HAP-1 (cell line): Measurements from ENCODE around the gene ICAM3.
A peak's percentile ranks its signal among the peaks of the same experiment; 100 is the strongest.

Experiments used
- DNase-seq, 2 experiments: peaks; one replicate each; pipeline ENCODE4 v3.0.0-alpha.2; 2016 to 2020; ENCODE audit warnings: low spot score in 2 of 2
- H3K27me3 ChIP-seq: fragments of 250-450 bp; sonication (Bioruptor Pico); 2 replicates; pipeline ENCODE4 v1.5.1; 2020; ENCODE audit warnings: low read depth, mild to moderate bottlenecking, moderate library complexity
- H3K36me3 ChIP-seq: fragments of 250-450 bp; sonication (Bioruptor Pico); replicated peaks from 2 replicates; pipeline ENCODE4 v1.5.1; 2020; ENCODE audit warnings: mild to moderate bottlenecking
- H3K4me1 ChIP-seq: fragments of 250-450 bp; sonication (Bioruptor Pico); 2 replicates; pipeline ENCODE4 v1.5.1; 2020; ENCODE audit warnings: mild to moderate bottlenecking
- H3K4me3 ChIP-seq: fragments of 250-450 bp; sonication (Bioruptor Pico); 2 replicates; pipeline ENCODE4 v1.5.1; 2020; ENCODE audit warnings: mild to moderate bottlenecking, moderate library complexity
- H3K9me3 ChIP-seq: fragments of 250-450 bp; sonication (Bioruptor Pico); 2 replicates; pipeline ENCODE4 v1.5.1; 2020; ENCODE audit warnings: mild to moderate bottlenecking, moderate library complexity
- in situ Hi-C: fragments of 300-500 bp; cut with MboI; formaldehyde crosslinking; loops from 3 replicates; pipeline ENCODE4 v1.14.3; 2020; ENCODE audit warnings: low sequenced_read_pairs, inconsistent platforms, mixed read lengths

ICAM3 gene

GRCh38 chr19:10318807-10319682 lies 20.4 kb downstream of the ICAM3 start:
- Histone ChIP-seq H3K4me3 (no peak overlapping the region), H3K9me3 (no peaks in the 10 kb centered on the region), H3K27me3 (no peaks in the 10 kb centered on the region), H3K4me1 (peaks cover 5% of the 10 kb centered on the region; the same call in 1 of the 2 replicates), H3K36me3 (peaks cover 61% of the 10 kb centered on the region)
- no peak for DNase-seq
- in situ Hi-C loops: no loop called here

- DNase-seq: no peak
- Histone ChIP-seq H3K4me3 (no peak overlapping the region), H3K36me3 (peaks cover 53% of the 10 kb centered on the region), H3K4me1 (peaks cover 5% of the 10 kb centered on the region; the same call in 1 of the 2 replicates), H3K27me3 (no peaks in the 10 kb centered on the region), H3K9me3 (no peaks in the 10 kb centered on the region)
- in situ Hi-C loops: no loop called here
Measured at GRCh38 chr19:10317857-10318462, 21.5 kb downstream of the ICAM3 start.

GRCh38 chr19:10317045-10317856 lies 22.2 kb downstream of the ICAM3 start:
- peaks cover 46% of the 10 kb centered on the region for H3K36me3 ChIP-seq
- no peak for DNase-seq
- H3K4me1 ChIP-seq: peaks cover 5% of the 10 kb centered on the region; the same call in 1 of the 2 replicates
- in situ Hi-C loops: no loop called here
- H3K27me3 ChIP-seq: no peaks in the 10 kb centered on the region
- no peaks in the 10 kb centered on the region for H3K9me3 ChIP-seq
- H3K4me3 ChIP-seq: no peak overlapping the region

GRCh38 chr19:10316229-10317044 lies 23.0 kb downstream of the ICAM3 start:
- Histone ChIP-seq H3K4me3 (peak overlapping the region; percentile 75), H3K27me3 (no peaks in the 10 kb centered on the region), H3K36me3 (peaks cover 38% of the 10 kb centered on the region), H3K9me3 (no peaks in the 10 kb centered on the region), H3K4me1 (peaks cover 5% of the 10 kb centered on the region; the same call in 1 of the 2 replicates)
- in situ Hi-C loops: no loop called here
- peak in 1 of 2 experiments; percentile 32 for DNase-seq

GRCh38 chr19:10315335-10316214 lies 23.8 kb downstream of the ICAM3 start, which contains the start of gene FDX2:
Gene FDX2, minus strand, starts transcription at chr19:10316015. Its CDS starts 19 bp downstream, at chr19:10315996.
- peaks cover 31% of the 10 kb centered on the region for H3K36me3 ChIP-seq
- in situ Hi-C loops: no loop called here
- peak within 1 kb of the TSS; percentile 75 for H3K4me3 ChIP-seq
- DNase-seq: peak; percentile 81 to 94
- H3K9me3 ChIP-seq: no peaks in the 10 kb centered on the region
- H3K4me1 ChIP-seq: peaks cover 5% of the 10 kb centered on the region; the same call in 1 of the 2 replicates
- no peaks in the 10 kb centered on the region for H3K27me3 ChIP-seq

DNA sequence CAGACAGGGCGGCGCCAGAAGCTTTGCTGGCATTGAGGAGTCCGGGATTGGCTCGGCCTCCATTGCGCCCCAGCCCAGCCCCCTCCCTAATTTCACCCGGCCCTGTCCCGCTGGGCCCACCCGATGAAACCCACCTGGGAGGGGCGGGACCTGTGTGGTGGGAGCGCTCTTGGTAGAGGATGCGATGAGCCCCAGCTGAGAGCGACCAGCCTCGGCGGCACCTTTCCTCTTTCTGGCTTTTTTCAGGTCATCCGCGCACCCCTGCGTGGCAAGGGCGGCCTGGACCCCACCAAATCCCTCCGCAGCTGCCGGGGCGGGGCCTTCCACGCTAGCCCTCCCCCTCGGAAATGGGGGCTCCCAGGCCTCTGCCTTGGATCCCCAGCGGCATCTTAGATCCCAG lies 30.0 kb downstream of the ICAM3 start, which contains the start of gene ZGLP1:
Gene ZGLP1, minus strand, starts transcription at position 393 of the 400 bp plus-strand sequence.
- H3K36me3 ChIP-seq: peaks cover 4% of the 10 kb centered on the region; the same call in 1 of the 2 replicates
- H3K4me1 ChIP-seq: no peaks in the 10 kb centered on the region; the same call in 1 of the 2 replicates
- DNase-seq: no peak
- no peak within 1 kb of the TSS for H3K4me3 ChIP-seq
- in situ Hi-C loops: no loop called here
- H3K27me3 ChIP-seq: no peaks in the 10 kb centered on the region
- no peaks in the 10 kb centered on the region for H3K9me3 ChIP-seq

- Histone ChIP-seq H3K36me3 (no peaks in the 10 kb centered on the region), H3K9me3 (no peaks in the 10 kb centered on the region), H3K4me3 (no peak overlapping the region), H3K27me3 (no peaks in the 10 kb centered on the region), H3K4me1 (no peaks in the 10 kb centered on the region)
- in situ Hi-C loops: no loop called here
- no peak for DNase-seq
Measured at GRCh38 chr19:10306327-10306726, 33.1 kb downstream of the ICAM3 start.

GRCh38 chr19:10305139-10305806 lies 34.2 kb downstream of the ICAM3 start:
- in situ Hi-C loops: no loop called here
- no peaks in the 10 kb centered on the region for H3K9me3 ChIP-seq
- DNase-seq: no peak
- H3K4me3 ChIP-seq: no peak overlapping the region
- H3K36me3 ChIP-seq: no peaks in the 10 kb centered on the region
- no peaks in the 10 kb centered on the region for H3K27me3 ChIP-seq
- H3K4me1 ChIP-seq: no peaks in the 10 kb centered on the region

- Histone ChIP-seq H3K36me3 (no peaks in the 10 kb centered on the region; the same call in 1 of the 2 replicates), H3K27me3 (no peaks in the 10 kb centered on the region), H3K4me3 (no peak overlapping the region), H3K4me1 (no peaks in the 10 kb centered on the region), H3K9me3 (no peaks in the 10 kb centered on the region)
- DNase-seq: no peak
- in situ Hi-C loops: no loop called here
Measured at GRCh38 chr19:10299545-10300458, 39.6 kb downstream of the ICAM3 start.

DNA sequence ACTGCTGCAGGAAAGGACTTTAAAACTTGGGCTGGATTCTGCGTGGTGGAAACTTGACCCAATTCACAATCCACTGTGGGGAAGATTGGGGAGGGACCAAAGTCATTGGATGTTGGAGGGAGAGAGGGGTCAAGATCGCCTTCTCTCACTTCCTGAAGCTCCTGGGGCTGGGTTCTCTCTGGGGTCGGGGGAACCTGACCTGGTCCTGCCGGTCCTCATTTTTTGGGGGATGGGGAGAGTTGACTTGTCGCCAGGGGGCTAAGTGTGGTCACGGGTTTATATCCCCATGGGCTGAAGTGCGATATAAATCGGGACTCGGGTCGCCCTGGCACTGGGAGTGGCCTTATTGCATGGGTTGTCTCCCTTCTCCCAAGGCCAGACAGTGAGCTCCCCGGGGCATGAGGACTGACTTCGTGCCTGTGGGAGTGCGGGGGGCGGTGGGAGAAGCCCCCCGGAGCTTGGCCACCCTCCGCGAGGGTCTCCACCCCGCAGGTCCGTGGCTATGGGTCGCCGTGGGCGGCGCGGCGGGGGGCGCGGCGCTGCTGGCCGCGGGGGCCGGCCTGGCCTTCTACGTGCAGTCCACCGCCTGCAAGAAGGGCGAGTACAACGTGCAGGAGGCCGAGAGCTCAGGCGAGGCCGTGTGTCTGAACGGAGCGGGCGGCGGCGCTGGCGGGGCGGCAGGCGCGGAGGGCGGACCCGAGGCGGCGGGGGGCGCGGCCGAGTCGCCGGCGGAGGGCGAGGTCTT lies 43.4 kb downstream of the ICAM3 start:
- no peak for DNase-seq
- Histone ChIP-seq H3K36me3 (peaks cover 10% of the 10 kb centered on the region), H3K9me3 (no peaks in the 10 kb centered on the region), H3K27me3 (no peaks in the 10 kb centered on the region), H3K4me3 (no peak overlapping the region), H3K4me1 (peaks cover 4% of the 10 kb centered on the region; the same call in 1 of the 2 replicates)
- in situ Hi-C loops: no loop called here
